ENCODE measurements around the gene SCGB1A1. TPM values are rescaled to one million over a fixed set of nuclear protein-coding genes. Genes with fewer than 3 reads are reported as not detected.

Gene SCGB1A1
- polyA plus RNA-seq, 1 of the 3 experiments (the other 2 are of a cell fraction) = not detected

GRCh38 chr11:62413060-62413696 is 5.7 kb upstream of the SCGB1A1 start:
- TF ChIP-seq POLR2AphosphoS5 (IDR thresholded peaks at IDR 0.05; ENCODE audit: low read depth, low read length) (no peak), ZBTB33 (IDR thresholded peaks at IDR 0.05; ENCODE audit: borderline replicate concordance, low read depth) (no peak), NFIC (IDR thresholded peaks at IDR 0.05; ENCODE audit: borderline replicate concordance) (no peak), SIN3A (IDR thresholded peaks at IDR 0.05; ENCODE audit: borderline replicate concordance, low read depth, low read length) (no peak), RXRA (IDR thresholded peaks at IDR 0.05; ENCODE audit: borderline replicate concordance, low read depth) (no peak), USF1 (IDR thresholded peaks at IDR 0.05; ENCODE audit: borderline replicate concordance, low read depth) (no peak), TAF1 (IDR thresholded peaks at IDR 0.05; ENCODE audit: borderline replicate concordance, low read depth, low read length) (no peak), NRF1 (IDR thresholded peaks at IDR 0.05; ENCODE audit: low read depth, low read length) (no peak), FOXM1 (IDR thresholded peaks at IDR 0.05; ENCODE audit: low read depth) (no peak), SMC3 (IDR thresholded peaks at IDR 0.05; ENCODE audit: low read depth, low read length) (no peak), RFX5 (IDR thresholded peaks at IDR 0.05; ENCODE audit: low read length) (no peak), JUND (IDR thresholded peaks at IDR 0.05) (no peak), FOXJ3 (CRISPR knock-in tag; IDR thresholded peaks at IDR 0.05) (no peak), YY1 (IDR thresholded peaks at IDR 0.05; ENCODE audit: low read depth) (no peak)
- TF ChIP-seq, protein P1, sequence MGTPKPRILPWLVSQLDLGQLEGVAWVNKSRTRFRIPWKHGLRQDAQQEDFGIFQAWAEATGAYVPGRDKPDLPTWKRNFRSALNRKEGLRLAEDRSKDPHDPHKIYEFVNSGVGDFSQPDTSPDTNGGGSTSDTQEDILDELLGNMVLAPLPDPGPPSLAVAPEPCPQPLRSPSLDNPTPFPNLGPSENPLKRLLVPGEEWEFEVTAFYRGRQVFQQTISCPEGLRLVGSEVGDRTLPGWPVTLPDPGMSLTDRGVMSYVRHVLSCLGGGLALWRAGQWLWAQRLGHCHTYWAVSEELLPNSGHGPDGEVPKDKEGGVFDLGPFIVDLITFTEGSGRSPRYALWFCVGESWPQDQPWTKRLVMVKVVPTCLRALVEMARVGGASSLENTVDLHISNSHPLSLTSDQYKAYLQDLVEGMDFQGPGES (IDR thresholded peaks at IDR 0.05; ENCODE audit: low read depth, low read length) = no peak
- TF ChIP-seq, protein P2, sequence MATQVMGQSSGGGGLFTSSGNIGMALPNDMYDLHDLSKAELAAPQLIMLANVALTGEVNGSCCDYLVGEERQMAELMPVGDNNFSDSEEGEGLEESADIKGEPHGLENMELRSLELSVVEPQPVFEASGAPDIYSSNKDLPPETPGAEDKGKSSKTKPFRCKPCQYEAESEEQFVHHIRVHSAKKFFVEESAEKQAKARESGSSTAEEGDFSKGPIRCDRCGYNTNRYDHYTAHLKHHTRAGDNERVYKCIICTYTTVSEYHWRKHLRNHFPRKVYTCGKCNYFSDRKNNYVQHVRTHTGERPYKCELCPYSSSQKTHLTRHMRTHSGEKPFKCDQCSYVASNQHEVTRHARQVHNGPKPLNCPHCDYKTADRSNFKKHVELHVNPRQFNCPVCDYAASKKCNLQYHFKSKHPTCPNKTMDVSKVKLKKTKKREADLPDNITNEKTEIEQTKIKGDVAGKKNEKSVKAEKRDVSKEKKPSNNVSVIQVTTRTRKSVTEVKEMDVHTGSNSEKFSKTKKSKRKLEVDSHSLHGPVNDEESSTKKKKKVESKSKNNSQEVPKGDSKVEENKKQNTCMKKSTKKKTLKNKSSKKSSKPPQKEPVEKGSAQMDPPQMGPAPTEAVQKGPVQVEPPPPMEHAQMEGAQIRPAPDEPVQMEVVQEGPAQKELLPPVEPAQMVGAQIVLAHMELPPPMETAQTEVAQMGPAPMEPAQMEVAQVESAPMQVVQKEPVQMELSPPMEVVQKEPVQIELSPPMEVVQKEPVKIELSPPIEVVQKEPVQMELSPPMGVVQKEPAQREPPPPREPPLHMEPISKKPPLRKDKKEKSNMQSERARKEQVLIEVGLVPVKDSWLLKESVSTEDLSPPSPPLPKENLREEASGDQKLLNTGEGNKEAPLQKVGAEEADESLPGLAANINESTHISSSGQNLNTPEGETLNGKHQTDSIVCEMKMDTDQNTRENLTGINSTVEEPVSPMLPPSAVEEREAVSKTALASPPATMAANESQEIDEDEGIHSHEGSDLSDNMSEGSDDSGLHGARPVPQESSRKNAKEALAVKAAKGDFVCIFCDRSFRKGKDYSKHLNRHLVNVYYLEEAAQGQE (IDR thresholded peaks at IDR 0.05; ENCODE audit: low read depth, low read length) = no peak
- TF ChIP-seq, protein P3, sequence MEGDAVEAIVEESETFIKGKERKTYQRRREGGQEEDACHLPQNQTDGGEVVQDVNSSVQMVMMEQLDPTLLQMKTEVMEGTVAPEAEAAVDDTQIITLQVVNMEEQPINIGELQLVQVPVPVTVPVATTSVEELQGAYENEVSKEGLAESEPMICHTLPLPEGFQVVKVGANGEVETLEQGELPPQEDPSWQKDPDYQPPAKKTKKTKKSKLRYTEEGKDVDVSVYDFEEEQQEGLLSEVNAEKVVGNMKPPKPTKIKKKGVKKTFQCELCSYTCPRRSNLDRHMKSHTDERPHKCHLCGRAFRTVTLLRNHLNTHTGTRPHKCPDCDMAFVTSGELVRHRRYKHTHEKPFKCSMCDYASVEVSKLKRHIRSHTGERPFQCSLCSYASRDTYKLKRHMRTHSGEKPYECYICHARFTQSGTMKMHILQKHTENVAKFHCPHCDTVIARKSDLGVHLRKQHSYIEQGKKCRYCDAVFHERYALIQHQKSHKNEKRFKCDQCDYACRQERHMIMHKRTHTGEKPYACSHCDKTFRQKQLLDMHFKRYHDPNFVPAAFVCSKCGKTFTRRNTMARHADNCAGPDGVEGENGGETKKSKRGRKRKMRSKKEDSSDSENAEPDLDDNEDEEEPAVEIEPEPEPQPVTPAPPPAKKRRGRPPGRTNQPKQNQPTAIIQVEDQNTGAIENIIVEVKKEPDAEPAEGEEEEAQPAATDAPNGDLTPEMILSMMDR (IDR thresholded peaks at IDR 0.05) = no peak
- no CpG with 5 or more reads among the region's 8 CpGs for WGBS (ENCODE audit: low lambda C conversion rate)
- CTCF ChIA-PET = interaction anchor here (1.3 to 4.0 kb wide), 5 partner anchors 10 to 130 kb away, joined by 4 to 29 read pairs (median 5); no protein-coding TSS in a partner anchor
- Histone ChIP-seq H4K20me1 (ENCODE audit: insufficient read depth) (no peaks in the 10 kb centered on the region), H3K36me3 (replicated peaks in 1 of 2; ENCODE audit: control insufficient read depth in 1 of 2, insufficient read depth in 2 of 2, low read length in 1 of 2) (no peaks in the 10 kb centered on the region), H3K9me3 (no peaks in the 10 kb centered on the region), H3K79me2 (ENCODE audit: insufficient read depth) (no peaks in the 10 kb centered on the region), H2AFZ (ENCODE audit: low read depth) (no peak overlapping the region), H3K27me3 (ENCODE audit: insufficient read depth) (no peaks in the 10 kb centered on the region), H3K9me2 (no peaks in the 10 kb centered on the region), H3K4me1 (ENCODE audit: control insufficient read depth in 1 of 2, insufficient read depth in 2 of 2, low read depth in 1 of 2, low read length in 1 of 2) (peaks cover 0 to 22% of the 10 kb centered on the region in 2 experiments; a peak in 1 of 4 replicates), H3K4me2 (no peak overlapping the region), H3K27ac (ENCODE audit: low read depth in 2 of 2, low read length in 1 of 2) (no peak overlapping the region), H3K9ac (no peak overlapping the region), H3F3A (replicated peaks; ENCODE audit: insufficient read depth) (no peaks in the 10 kb centered on the region), H3K4me3 (ENCODE audit: low read depth in 2 of 2, low read length in 1 of 2) (no peak overlapping the region)
- POLR2A ChIA-PET = no interaction called here
- no peak for DNase-seq

Measured in SK-N-SH (cell line).